Measurements from ENCODE around the gene KLF3. TPM values are rescaled to one million over a fixed set of nuclear protein-coding genes. Genes with fewer than 3 reads are reported as not detected.

The KLF3 gene
- total RNA-seq: 24.1 and 30.8 TPM in 2 replicates

DNA sequence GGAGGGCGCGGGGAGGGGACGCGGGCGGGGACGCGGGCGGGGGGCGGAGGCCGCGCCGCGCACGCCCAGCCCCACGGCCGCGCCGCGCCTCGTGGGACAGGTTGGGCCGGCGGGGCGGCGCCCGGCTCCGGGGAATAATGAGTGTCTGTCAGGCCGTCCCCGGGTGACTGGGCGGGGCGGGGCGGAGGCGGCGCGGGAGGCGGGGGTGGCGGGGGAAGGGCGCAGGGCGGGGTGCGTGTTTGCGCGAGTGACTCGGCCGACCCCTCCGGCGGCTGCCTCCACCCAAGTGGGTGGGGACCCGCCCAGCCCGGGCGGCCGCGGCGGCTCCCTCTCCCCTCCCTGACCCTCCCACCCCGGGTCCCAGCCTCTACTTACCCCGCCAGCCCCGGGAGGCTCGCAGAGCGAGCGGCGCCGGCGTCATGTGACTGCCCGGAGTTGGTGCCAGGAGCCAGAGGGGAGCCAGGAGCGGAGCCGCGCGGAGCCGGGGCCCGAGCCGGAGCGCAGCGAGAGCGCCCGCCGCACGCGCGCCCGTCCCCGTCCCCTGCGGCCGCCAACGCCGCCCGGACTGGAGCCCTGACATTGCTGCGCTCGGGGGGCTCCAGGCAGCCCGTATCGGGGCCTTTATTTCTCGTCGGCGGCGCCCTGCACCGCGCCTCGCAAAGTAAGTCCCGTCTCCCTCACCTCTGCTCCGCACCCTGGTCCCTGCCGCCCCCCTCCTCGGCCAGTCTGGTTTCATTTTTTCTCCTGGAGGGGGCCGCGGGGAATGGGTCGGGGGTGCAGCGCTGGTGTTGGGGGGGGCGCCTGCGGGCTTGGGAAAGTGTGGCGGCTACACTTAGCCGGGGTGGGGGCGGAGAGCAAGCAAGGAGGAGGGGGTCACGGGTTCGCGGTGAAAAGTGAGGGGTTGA lies at the start of gene KLF3:
Gene KLF3 (plus strand): TSS at position 399 of the 905 bp plus-strand sequence. CDS start 16,427 bp downstream, outside the sequence.

Other genes starting within 250 kb of the KLF3 start
- gene TLR10, start 118.8 kb downstream of the KLF3 start, total RNA-seq: 0.14 TPM in 1 of 2 replicates, not detected in the other
- gene TLR1, start 140.6 kb downstream of the KLF3 start, total RNA-seq: 0.44 and 1.1 TPM in 2 replicates
- gene TLR6, start 192.6 kb downstream of the KLF3 start, total RNA-seq: 1.1 and 5.4 TPM in 2 replicates
- gene FAM114A1, start 203.6 kb downstream of the KLF3 start, total RNA-seq: 319 and 352 TPM in 2 replicates

Measured in placental pericyte (primary cell).